ENCODE results near the gene CFI.

Gene CFI

GRCh38 chr4:109730619-109731545 lies 70.9 kb downstream of the CFI start:
- no peak for DNase-seq (ENCODE audit: low read depth)

DNA sequence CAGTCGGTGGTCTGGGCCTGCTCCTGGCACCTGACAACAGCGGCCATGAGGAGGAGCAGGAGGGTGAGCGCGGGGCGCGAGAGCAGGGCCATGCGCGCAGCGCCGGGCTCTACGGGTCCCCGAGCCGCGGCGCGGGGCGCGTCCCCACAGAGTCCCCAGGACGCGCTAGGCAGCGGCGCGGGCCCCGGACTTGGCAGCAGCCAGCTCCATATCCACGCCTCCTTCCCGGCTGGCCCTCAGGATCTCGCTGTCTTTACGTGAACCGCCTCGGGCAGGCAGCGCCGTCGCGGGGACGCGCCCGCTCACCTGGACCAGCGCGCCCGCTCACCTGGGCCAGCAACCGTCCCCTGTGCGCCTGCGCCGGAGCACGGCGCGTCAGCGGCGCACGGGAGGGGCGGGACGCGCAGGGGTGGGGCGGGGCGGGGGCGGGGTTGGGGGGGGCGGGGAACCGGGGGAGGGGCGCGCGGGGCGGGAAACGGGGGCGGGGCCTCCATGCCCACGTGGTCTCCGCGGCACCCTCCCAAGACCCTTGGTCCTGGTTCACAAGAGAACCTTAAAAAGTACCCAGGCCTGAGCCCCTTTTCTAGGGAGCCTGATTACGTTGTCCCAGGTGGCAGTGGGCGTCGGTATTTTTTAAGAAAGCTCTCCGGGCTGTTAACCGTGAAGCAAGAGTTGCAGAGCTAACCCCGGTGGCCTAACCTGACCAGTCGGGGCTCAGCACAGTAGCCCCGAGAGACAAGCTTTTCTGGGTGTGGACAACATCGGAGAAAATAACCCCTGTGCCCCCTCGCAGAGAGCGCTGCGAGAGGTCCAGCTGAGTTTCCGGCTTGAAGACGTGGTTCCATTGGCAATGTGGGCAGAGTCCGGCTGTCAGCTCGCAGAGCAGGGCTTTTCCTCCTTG lies 71.8 kb downstream of the CFI start, which contains the start of gene PLA2G12A:
PLA2G12A (minus strand) TSS at position 353 of the 901 bp plus-strand sequence; CDS start at position 92, 261 bp downstream.
- DNase-seq (ENCODE audit: low read depth) = peak; percentile 28

DNA sequence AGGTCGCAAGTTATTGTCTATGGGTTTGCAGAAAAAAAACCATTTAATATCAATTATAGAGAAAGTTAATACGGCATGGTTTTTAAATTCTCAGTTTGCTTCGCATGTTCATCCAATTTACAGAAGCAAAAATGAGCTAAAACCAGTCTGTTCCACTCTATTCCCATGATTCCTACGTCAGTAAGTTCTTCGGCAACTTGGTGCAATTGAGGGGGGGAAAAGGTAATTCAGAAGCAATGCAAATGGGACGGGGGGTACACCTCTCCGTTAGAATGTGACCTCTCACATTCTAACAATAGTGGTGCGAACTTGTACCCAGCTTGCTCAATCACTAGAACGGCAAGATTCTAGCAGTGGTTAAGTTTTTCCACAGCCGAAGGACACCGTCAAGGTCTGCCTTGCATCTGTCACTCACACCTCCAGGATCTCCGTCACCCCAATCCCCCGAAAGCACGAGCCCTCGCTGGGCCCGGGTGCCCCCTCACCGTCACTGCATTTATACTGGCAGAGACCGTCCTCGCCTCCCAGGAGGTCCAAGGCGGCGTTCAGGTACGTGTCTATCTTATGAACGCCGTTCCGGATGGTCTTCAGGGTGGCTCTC lies 72.6 kb downstream of the CFI start:
- no peak for DNase-seq (ENCODE audit: low read depth)

DNA sequence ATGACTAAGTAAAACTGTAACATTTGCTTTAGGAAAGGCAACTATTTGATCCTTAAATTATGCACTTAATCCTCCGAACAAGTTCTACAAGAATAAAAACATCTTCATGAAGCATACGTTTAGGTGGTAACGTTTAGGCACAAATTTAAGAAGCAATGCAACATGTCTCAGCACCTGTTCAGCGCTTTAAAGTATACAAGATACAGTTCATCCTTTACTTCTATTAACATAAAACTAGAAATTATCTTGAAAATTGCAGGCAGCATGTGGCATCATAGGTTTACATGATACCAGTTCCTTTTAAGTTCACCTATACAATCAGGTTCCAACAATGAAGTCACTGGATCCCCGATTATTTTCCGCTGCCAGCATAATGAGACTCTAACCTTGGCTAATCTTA lies 73.4 kb downstream of the CFI start:
- DNase-seq (ENCODE audit: low read depth) = no peak

- no peak for DNase-seq (ENCODE audit: low read depth)
Measured at GRCh38 chr4:109723110-109723509, 78.7 kb downstream of the CFI start.

GRCh38 chr4:109722357-109722756 lies 79.4 kb downstream of the CFI start:
- no peak for DNase-seq (ENCODE audit: low read depth)

DNA sequence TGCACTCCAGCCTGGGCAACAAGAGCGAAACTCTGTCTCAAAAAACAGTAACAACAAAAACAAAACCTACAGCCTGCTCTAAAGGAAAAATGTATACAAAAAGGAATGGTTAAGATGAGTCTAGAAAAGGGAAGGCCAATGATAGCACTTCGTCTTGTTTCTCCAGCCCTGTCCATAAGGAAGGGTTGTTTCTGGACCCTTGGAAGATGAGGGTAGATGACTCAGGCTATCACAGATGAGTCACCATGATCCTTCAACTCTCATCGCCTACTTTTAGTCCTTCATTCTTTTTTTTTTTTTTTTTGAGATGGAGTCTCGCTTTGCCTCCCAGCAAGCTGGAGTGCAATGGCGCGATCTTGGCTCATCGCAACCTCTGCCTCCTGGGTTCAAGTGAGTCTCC lies 80.8 kb downstream of the CFI start:
- DNase-seq (ENCODE audit: low read depth) = no peak

DNA sequence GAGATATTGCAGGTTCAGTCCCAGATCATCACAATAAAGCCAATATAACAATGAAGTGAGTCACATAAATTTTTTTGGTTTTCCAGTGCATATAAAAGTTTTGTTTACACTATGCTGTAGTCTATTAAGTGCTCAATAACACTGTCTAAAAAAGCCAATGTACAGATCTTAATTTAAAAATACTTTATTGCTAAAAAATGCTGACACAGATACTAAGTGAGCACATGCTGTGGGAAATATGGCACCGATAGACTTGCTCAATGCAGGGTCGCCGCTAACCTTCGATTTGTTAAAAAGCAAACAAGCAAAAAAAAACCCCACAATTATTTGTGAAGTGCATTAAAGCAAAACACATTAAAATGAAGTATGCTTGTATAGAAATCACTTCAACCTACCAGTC lies 82.2 kb downstream of the CFI start:
- no peak for DNase-seq (ENCODE audit: low read depth)

- DNase-seq (ENCODE audit: low read depth) = no peak
Measured at GRCh38 chr4:109718759-109719158, 83.0 kb downstream of the CFI start.

- DNase-seq (ENCODE audit: low read depth) = no peak
Measured at GRCh38 chr4:109713500-109713899, 88.3 kb downstream of the CFI start.

DNA sequence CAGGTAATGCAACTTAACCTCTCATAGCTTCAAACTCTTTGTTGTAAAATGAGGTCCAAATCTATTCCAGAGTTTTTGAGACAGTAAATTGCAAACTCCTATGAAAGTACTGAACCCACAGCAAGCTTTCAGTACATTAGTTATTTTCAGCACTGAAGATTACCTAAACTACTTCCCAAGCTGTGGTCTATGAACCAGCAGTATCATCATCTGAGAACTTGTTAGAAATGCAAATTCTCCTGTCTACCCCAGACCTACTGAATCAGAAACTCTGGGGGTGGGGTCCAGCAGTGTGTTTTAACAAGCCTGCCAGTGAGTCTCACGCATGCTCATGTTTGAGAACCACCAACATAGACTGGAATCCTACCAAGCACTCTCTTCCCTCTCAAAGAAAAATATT lies 92.8 kb downstream of the CFI start:
- DNase-seq (ENCODE audit: low read depth) = no peak

GRCh38 chr4:109708435-109708834 lies 93.4 kb downstream of the CFI start:
- DNase-seq (ENCODE audit: low read depth) = no peak

- no peak for DNase-seq (ENCODE audit: low read depth)
Measured at GRCh38 chr4:109703664-109704361, 98.0 kb downstream of the CFI start.

DNA sequence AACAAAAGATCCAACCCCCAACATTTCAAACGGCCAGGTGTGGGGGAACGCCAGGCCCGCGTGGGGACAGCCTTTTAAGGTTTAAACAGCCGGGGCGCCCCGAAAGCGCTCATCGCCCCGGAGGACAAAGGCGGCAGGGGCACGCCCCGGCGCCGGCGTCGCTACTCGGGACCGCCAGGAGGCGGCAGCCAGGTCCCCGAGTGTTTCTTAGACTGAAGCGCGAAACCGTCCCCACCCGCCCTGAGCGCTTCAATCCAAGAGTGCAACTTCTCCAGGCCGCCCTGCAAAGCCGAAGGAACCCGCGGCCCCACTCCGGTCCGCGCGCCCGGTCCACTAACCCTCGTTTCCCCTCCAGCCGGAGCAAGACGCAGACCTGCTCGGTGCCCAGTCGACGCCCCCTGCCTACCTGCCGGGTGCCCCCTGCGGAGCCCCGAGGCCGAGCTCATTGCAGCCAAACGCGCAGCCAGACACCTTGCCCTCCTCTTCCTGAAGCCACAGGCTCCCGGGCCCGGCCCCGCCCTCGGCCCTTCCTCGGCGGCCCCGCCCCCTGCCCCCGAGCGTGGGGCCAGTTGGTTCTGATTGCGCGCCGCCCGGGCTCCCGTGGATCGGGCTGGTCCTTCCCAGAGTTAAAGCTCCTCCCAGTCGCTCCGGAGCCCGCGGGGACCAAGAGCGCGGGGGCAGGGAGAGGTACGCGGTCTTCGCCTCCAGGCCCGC lies 98.7 kb downstream of the CFI start, which contains the start of gene CASP6:
CASP6 (minus strand) TSS at position 496 of the 714 bp plus-strand sequence; CDS start at position 446, 50 bp downstream.
- peak; percentile 30 for DNase-seq (ENCODE audit: low read depth)

GRCh38 chr4:109701566-109702410 lies 100.0 kb downstream of the CFI start:
- no peak for DNase-seq (ENCODE audit: low read depth)

DNA sequence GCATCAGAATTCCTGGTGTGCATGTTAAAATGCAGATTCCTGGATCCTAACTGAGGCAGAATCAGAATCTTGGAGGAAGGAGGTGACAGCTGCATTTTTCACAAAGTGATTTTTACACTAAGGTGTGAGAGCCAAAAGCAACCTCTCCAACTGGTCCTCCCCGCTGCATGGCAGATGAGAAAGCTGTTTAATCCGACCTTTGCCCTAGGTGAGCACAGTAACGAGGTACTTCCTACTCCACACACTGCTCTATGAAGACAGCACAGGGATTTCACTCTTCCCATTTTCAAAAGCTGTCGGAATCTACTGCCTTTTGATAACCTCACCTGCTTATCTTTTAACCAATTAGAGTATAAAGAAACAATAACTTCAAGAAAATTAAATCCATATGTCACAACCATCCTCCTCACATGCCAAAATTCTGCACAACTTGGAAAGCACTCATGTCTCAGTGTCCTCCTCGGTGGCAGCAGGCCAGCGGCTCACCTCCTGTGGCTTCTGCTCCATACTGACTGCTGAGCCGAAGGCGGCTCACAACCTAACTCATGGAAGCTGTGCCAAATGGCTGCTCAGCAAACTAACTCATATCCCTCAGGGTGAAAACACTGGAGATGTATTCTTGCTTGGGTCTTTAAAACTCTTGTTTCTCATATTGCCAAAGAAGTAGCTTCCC lies 102.1 kb downstream of the CFI start:
- no peak for DNase-seq (ENCODE audit: low read depth)

DNA sequence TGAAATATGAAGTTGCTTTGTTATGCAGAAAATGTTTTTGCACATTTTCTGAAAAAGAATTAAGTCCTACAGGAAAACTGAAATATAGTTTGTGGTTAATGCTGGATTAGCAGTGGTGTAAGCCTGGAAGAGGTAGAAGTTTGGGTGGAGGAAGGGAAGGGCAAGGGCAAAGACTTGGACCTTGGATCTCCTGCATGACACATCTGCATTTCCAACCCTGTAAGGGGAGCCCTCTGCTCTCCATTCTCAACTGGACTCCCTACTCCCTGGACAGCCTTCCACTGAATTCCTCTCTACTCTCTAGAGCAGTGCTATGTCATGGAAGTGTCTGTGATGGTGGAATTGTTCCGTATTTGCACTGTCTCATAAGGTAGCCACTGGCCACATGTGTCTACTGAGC lies 103.1 kb downstream of the CFI start:
- DNase-seq (ENCODE audit: low read depth) = no peak

- no peak for DNase-seq (ENCODE audit: low read depth)
Measured at GRCh38 chr4:109691411-109691920, 110.3 kb downstream of the CFI start.

Data from GM04503 (cell line).